ENCODE data around the gene ATP6V0A4. TPM values are rescaled to one million over a fixed set of nuclear protein-coding genes. Genes with fewer than 3 reads are reported as not detected.
"Not testable (repeated sequence)": the region's sequence is repeated elsewhere in the genome, so short reads cannot be mapped to it uniquely, and the experiment has no call there.

The ATP6V0A4 gene
- total RNA-seq, 4 donors from 2014 or later: not detected

GRCh38 chr7:138738551-138739335, 59.3 kb downstream of the ATP6V0A4 start:
- Histone ChIP-seq H3K4me3 (no peak overlapping the region), H3K27ac (no peak overlapping the region), H3K4me1 (no peaks in the 10 kb centered on the region), H3K27me3 (no peaks in the 10 kb centered on the region), H3K9me3 (no peaks in the 10 kb centered on the region), H3K36me3 (no peaks in the 10 kb centered on the region)
- DNase-seq: peak; percentile 19 to 52
- in situ Hi-C loops (cut with MboI; ENCODE audit: low sequenced_read_pairs in 4 of 4) (loop anchor here in 3 of 4 donors (10.0 to 25.0 kb wide), 4 partner anchors 564 to 1126 kb away; no protein-coding TSS in a partner anchor), intact Hi-C loops (cut with DNase I; ENCODE audit: low total_unique reads) (loop anchor here (1.0 to 5.0 kb wide), 2 partner anchors 577 to 836 kb away; no protein-coding TSS in a partner anchor)
- no peak for ATAC-seq
- TF ChIP-seq CTCF (IDR thresholded peaks at IDR 0.05 in 4 of 5, conservative IDR thresholded peaks at IDR 0.05 in 1 of 5): peak; percentile 58 to 80 (median 64)
- no peak for TF ChIP-seq POLR2A (IDR thresholded peaks at IDR 0.05)

- intact Hi-C loops (cut with DNase I; ENCODE audit: low total_unique reads) (loop anchor here (1.0 to 5.0 kb wide), 2 partner anchors 577 to 836 kb away; no protein-coding TSS in a partner anchor), in situ Hi-C loops (cut with MboI; ENCODE audit: low sequenced_read_pairs in 4 of 4) (loop anchor here in 3 of 4 donors (10.0 to 25.0 kb wide), 4 partner anchors 563 to 1126 kb away; no protein-coding TSS in a partner anchor)
- Histone ChIP-seq H3K4me1 (no peaks in the 10 kb centered on the region), H3K9me3 (no peaks in the 10 kb centered on the region), H3K36me3 (no peaks in the 10 kb centered on the region), H3K4me3 (no peak overlapping the region), H3K27me3 (no peaks in the 10 kb centered on the region), H3K27ac (no peak overlapping the region)
- ATAC-seq (no peak), DNase-seq (no peak)
- TF ChIP-seq CTCF (IDR thresholded peaks at IDR 0.05 in 4 of 5, conservative IDR thresholded peaks at IDR 0.05 in 1 of 5) (no peak), POLR2A (IDR thresholded peaks at IDR 0.05) (no peak)
Measured at GRCh38 chr7:138738114-138738513, 59.9 kb downstream of the ATP6V0A4 start.

GRCh38 chr7:138735399-138735798, 62.6 kb downstream of the ATP6V0A4 start:
- intact Hi-C loops (cut with DNase I; ENCODE audit: low total_unique reads): loop anchor here (5.0 kb wide), 1 partner anchor 833 kb away; no protein-coding TSS in a partner anchor
- in situ Hi-C loops (cut with MboI; ENCODE audit: low sequenced_read_pairs in 4 of 4): loop anchor here in 3 of 4 donors (10.0 to 25.0 kb wide), 4 partner anchors 561 to 1123 kb away; no protein-coding TSS in a partner anchor
- DNase-seq: no peak

GRCh38 chr7:138731733-138732132, 66.3 kb downstream of the ATP6V0A4 start:
- DNase-seq; H3K9me3 ChIP-seq; intact Hi-C loops (cut with DNase I; ENCODE audit: low total_unique reads); H3K27ac ChIP-seq; H3K4me3 ChIP-seq; ATAC-seq; H3K27me3 ChIP-seq; H3K4me1 ChIP-seq; H3K36me3 ChIP-seq: not testable (repeated sequence)
- in situ Hi-C loops (cut with MboI; ENCODE audit: low sequenced_read_pairs in 4 of 4): loop anchor here in 3 of 4 donors (10.0 to 25.0 kb wide), 4 partner anchors 557 to 1119 kb away; no protein-coding TSS in a partner anchor

More at GRCh38 chr7:138735399-138735798, 62.6 kb downstream of the ATP6V0A4 start:
- no peaks in the 10 kb centered on the region for H3K27me3 ChIP-seq
- TF ChIP-seq POLR2A (IDR thresholded peaks at IDR 0.05): no peak
- TF ChIP-seq CTCF (IDR thresholded peaks at IDR 0.05 in 4 of 5, conservative IDR thresholded peaks at IDR 0.05 in 1 of 5): no peak
- ATAC-seq: no peak
- no peak overlapping the region for H3K4me3 ChIP-seq
- H3K4me1 ChIP-seq: no peaks in the 10 kb centered on the region
- H3K36me3 ChIP-seq: no peaks in the 10 kb centered on the region
- H3K9me3 ChIP-seq: no peaks in the 10 kb centered on the region
- H3K27ac ChIP-seq: no peak overlapping the region

- Histone ChIP-seq H3K4me1 (no peaks in the 10 kb centered on the region), H3K4me3 (no peak overlapping the region), H3K27ac (no peak overlapping the region), H3K36me3 (no peaks in the 10 kb centered on the region), H3K27me3 (no peaks in the 10 kb centered on the region), H3K9me3 (no peaks in the 10 kb centered on the region)
- intact Hi-C loops (cut with DNase I; ENCODE audit: low total_unique reads) (no loop called here), in situ Hi-C loops (cut with MboI; ENCODE audit: low sequenced_read_pairs in 4 of 4) (loop anchor here in 2 of 4 donors (25.0 kb wide), 2 partner anchors 567 to 1117 kb away; no protein-coding TSS in a partner anchor)
- TF ChIP-seq POLR2A (IDR thresholded peaks at IDR 0.05): no peak
- no peak for TF ChIP-seq CTCF (IDR thresholded peaks at IDR 0.05 in 4 of 5, conservative IDR thresholded peaks at IDR 0.05 in 1 of 5)
- ATAC-seq: no peak
- no peak for DNase-seq
Measured at GRCh38 chr7:138729444-138729843, 68.6 kb downstream of the ATP6V0A4 start.
